ENCODE results near the gene TDRD1.

The TDRD1 gene

DNA sequence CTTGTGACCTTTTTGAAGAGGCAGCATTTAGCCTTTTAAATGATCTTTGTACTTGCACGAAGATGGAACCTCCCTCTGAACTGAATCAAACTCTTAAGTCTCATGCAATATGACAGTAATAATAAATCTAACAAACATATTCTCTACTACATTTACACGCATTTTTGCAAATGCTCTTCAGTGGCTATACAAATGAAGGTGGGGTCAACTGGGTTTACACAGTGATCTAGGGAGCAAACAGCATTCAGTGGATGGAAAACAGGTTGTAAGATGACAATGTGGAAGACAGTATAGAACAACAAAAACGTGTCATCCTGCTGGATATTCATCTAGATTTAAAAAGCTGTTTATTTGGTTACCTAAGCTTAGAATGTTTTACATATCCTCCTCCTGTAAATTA is 12.7 kb upstream of the TDRD1 start:
- Mint-ChIP-seq H3K27ac (no peak overlapping the region), H3K27me3 (no peaks in the 10 kb centered on the region), H3K4me1 (ENCODE audit: low read depth in 2 of 2) (peaks cover 30 to 53% of the 10 kb centered on the region in 2 donors), H3K36me3 (ENCODE audit: insufficient read depth) (peaks cover 30% of the 10 kb centered on the region), H3K9me3 (no peaks in the 10 kb centered on the region), H3K4me3 (no peak overlapping the region)
- DNase-seq: no peak
- ATAC-seq (replicated peaks): no peak

DNA sequence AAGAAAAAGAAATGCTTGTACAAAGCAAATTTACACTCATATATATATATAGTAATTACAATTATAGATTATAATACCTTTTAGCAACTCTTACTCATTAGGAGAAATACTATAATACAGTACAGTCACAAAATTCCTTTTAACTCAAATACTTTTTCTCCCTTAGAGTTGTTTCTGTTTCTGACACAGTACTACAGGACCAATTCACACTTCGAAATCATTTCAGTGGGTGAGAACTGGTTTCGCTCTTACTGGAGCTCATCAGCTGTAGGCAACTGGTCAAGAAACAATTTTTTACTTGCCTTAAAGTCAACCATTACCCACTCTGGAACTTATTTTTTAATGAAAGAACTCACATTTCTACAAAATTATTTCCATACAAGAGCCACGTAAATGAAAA is 11.2 kb upstream of the TDRD1 start:
- peak; percentile 24 for ATAC-seq (replicated peaks)
- no peak overlapping the region for H3K27ac Mint-ChIP-seq

DNA sequence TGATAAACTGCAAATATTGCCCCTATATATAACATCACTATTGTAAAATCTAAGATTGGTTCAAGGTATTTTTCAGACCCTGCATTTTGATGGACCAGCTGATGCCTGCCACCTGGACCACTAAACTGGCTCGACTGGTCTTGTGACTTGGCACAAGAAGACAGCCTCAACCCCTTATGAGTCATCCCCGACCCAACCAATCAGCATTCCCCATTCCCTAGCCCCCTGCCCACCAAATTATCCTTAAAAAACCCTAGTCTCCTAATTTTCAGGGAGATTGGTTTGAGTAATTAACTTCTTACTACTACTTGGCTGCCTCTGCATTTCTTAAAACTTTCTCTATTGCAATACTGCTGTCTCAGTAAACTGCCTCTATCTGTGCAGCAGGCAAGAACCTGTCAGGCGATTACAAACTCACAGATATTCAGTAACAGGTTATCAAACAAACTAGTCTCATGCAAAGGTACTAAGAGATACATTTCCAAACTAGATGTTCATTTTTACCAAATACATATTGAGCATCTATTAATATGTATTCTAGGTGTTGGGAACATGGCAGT is 10.6 kb upstream of the TDRD1 start:
- Mint-ChIP-seq H3K4me1 (ENCODE audit: low read depth in 2 of 2) (peaks cover 35 to 58% of the 10 kb centered on the region in 2 donors), H3K27ac (no peak overlapping the region), H3K4me3 (peak overlapping the region; percentile 11 to 15)

More for the DNA sequence above, 11.2 kb upstream of the TDRD1 start:
- peak overlapping the region; percentile 11 to 15 for H3K4me3 Mint-ChIP-seq
- no peaks in the 10 kb centered on the region for H3K27me3 Mint-ChIP-seq
- peaks cover 16% of the 10 kb centered on the region for H3K36me3 Mint-ChIP-seq (ENCODE audit: insufficient read depth)
- no peak for DNase-seq
- peaks cover 36 to 62% of the 10 kb centered on the region in 2 donors for H3K4me1 Mint-ChIP-seq (ENCODE audit: low read depth in 2 of 2)
- no peaks in the 10 kb centered on the region for H3K9me3 Mint-ChIP-seq

DNA sequence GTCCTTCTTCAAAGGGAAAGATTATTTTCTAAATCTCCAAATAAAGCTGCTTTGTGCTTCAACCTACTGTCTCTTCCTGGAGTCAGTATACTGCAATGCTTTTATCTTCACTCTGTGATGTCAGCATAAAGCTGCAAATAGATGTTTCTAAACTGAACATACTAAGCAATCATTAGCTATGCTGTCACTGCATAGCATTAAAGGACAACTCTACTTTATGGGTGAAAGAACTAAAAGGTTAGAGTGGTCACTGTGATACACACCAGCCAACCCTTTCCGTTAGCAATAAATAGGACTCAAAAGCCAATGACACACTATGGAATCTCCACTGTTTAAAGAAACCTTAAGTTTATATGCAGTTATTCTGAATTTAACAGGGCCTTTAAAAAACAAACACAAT is 6.9 kb upstream of the TDRD1 start:
- peak overlapping the region; percentile 99 to 100 for H3K27ac Mint-ChIP-seq
- peaks cover 20% of the 10 kb centered on the region for H3K36me3 Mint-ChIP-seq (ENCODE audit: insufficient read depth)
- ATAC-seq (replicated peaks) (no peak), DNase-seq (no peak)
- H3K4me1 Mint-ChIP-seq (ENCODE audit: low read depth in 2 of 2): peaks cover 32 to 47% of the 10 kb centered on the region in 2 donors
- no peaks in the 10 kb centered on the region for H3K9me3 Mint-ChIP-seq
- H3K4me3 Mint-ChIP-seq: peak overlapping the region; percentile 99 to 100
- no peaks in the 10 kb centered on the region for H3K27me3 Mint-ChIP-seq

More for the DNA sequence above, 10.6 kb upstream of the TDRD1 start:
- peaks cover 14% of the 10 kb centered on the region for H3K36me3 Mint-ChIP-seq (ENCODE audit: insufficient read depth)
- no peaks in the 10 kb centered on the region for H3K27me3 Mint-ChIP-seq
- no peaks in the 10 kb centered on the region for H3K9me3 Mint-ChIP-seq
- DNase-seq: no peak
- ATAC-seq (replicated peaks): no peak

DNA sequence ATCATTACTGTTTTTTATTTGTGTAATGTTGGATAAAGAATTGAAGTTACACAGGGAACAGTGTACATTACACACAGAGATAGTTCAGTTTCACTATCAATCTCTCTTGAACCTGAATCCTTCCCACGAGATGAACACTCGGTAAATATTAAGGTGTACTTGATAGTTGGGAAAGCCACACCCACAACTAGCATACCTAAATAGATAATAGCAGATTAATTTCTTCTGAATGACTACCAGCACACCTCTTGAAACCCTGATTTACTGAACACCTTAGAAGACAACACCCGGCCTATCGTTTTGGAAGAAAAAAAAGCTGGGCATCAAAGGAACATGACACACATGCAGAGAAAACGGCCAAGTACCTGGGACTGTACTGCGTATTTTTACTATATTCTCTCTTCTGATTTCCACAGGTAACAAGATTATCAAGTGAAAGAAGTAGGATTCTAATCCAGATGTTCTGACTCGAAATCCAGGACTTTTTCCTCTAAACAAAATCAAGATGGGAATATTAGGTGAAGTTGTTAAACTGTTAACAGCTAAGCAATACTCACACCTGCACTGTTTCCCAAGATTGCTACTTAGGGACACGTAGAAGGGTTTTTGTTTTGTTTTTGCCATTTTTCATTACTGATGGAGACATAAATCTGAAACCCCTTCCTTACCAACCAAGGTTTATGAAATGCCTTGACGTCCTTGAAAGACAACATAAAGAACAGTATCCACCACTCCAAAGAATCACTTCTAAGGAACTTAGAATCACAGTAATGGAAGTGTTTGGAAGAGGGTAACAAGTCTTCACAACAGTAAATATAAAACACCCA is 6.2 kb upstream of the TDRD1 start:
- peaks cover 30 to 43% of the 10 kb centered on the region in 2 donors for H3K4me1 Mint-ChIP-seq (ENCODE audit: low read depth in 2 of 2)
- peak overlapping the region; percentile 99 to 100 for H3K27ac Mint-ChIP-seq
- ATAC-seq (replicated peaks) (no peak), DNase-seq (no peak)
- H3K27me3 Mint-ChIP-seq: no peaks in the 10 kb centered on the region
- H3K4me3 Mint-ChIP-seq: peak overlapping the region; percentile 99 to 100
- H3K9me3 Mint-ChIP-seq: no peaks in the 10 kb centered on the region
- peaks cover 20% of the 10 kb centered on the region for H3K36me3 Mint-ChIP-seq (ENCODE audit: insufficient read depth)

DNA sequence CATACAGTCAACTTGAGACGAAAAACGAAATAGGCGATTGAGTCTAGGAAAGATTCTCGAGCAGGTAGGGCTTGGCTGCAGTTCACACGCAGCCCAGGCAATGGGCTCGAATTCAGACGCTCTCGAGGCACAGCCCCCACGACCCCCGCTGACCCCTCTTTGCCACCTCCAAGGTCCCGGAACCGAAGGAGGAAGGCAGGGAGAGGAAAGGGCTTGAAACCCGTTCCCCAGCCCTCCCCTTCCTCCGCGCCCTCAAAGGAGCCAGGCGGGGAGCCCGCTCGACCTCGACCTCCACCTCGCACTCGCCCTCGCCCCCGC is 5.6 kb upstream of the TDRD1 start:
- ATAC-seq (replicated peaks) (peak; percentile 0), DNase-seq (no peak)
- peak overlapping the region; percentile 99 to 100 for H3K27ac Mint-ChIP-seq
- peaks cover 26 to 38% of the 10 kb centered on the region in 2 donors for H3K4me1 Mint-ChIP-seq (ENCODE audit: low read depth in 2 of 2)
- peak overlapping the region; percentile 99 to 100 for H3K4me3 Mint-ChIP-seq
- H3K36me3 Mint-ChIP-seq (ENCODE audit: insufficient read depth): peaks cover 20% of the 10 kb centered on the region
- no peaks in the 10 kb centered on the region for H3K9me3 Mint-ChIP-seq
- no peaks in the 10 kb centered on the region for H3K27me3 Mint-ChIP-seq

DNA sequence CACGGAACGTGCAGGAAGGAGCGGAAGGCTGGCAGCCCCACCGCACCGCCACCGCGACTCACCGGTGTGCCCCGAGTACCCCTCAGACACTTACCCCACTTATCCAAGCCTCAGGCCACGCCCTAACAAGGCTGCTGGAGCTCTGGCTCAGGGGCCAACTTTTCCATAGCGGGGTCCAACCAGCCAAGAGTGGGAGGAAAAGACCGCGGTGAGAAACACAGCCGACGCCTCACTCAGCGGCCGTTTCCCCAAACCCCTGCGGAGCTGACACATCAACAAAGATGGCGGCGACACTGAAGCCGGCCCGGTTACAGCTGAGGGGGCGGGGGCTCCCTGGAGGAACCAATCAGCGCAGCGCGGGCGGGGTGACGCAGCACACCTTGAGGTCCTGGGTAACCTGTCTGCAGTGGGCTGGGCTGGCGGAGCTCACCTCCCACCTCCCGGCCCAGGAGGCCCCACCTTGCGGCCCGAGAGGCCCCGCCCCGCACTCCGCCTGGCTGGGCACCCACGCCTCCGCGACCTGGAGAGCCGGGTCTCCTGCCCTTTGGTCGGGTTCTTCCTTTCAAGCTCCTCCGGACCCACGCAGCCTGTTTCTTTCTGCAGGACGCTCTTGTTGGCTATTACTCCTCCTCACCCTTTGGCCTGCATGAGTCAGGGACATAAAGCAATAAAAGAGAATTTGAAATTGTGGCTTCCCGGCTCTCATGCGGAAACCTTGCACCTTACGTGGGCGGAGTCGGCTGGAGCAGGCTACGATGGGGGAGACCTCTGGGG is 5.0 kb upstream of the TDRD1 start, which contains the start of gene CCDC186:
CCDC186 (minus strand) TSS at position 283 of the 774 bp plus-strand sequence. CDS start 10,935 bp downstream, outside the sequence.
- no peaks in the 10 kb centered on the region for H3K9me3 Mint-ChIP-seq
- ATAC-seq (replicated peaks): peak; percentile 93
- H3K27ac Mint-ChIP-seq: peak within 1 kb of the TSS; percentile 99 to 100
- H3K4me1 Mint-ChIP-seq (ENCODE audit: low read depth in 2 of 2): peaks cover 24 to 35% of the 10 kb centered on the region in 2 donors
- peak; percentile 98 to 99 (median 99) for DNase-seq
- peaks cover 16% of the 10 kb centered on the region for H3K36me3 Mint-ChIP-seq (ENCODE audit: insufficient read depth)
- H3K4me3 Mint-ChIP-seq: peak within 1 kb of the TSS; percentile 99 to 100
- peaks cover 0 to 5% of the 10 kb centered on the region in 2 donors for H3K27me3 Mint-ChIP-seq

DNA sequence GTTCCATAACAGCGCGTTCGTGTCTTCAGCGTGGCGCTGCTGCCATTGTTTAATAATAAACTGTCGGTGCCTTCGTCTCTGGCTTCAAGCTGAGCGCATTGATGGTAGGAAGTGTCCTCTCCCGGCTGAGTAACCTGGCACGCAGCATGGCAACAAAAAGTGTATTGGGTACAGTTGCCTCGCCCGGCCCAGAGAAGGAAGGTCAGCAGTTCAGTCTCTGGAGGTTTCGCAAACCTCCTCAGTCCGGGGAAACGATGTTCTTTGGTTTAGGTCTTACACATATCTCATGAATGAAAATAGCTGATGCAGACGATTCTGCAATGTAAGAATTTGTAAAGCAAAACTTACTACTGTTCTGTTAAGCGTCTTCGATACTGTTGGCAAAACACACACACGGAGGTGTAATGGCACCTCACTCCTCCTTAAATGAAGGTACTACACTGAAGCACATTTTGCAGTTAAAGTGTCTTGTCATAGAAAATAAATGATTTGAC is 4.4 kb upstream of the TDRD1 start:
- Mint-ChIP-seq H3K27me3 (peaks cover 0 to 10% of the 10 kb centered on the region in 2 donors), H3K4me1 (ENCODE audit: low read depth in 2 of 2) (peaks cover 22 to 35% of the 10 kb centered on the region in 2 donors), H3K4me3 (peak overlapping the region; percentile 99 to 100), H3K9me3 (no peaks in the 10 kb centered on the region), H3K36me3 (ENCODE audit: insufficient read depth) (peaks cover 16% of the 10 kb centered on the region), H3K27ac (peak overlapping the region; percentile 99 to 100)
- no peak for DNase-seq
- ATAC-seq (replicated peaks): no peak

DNA sequence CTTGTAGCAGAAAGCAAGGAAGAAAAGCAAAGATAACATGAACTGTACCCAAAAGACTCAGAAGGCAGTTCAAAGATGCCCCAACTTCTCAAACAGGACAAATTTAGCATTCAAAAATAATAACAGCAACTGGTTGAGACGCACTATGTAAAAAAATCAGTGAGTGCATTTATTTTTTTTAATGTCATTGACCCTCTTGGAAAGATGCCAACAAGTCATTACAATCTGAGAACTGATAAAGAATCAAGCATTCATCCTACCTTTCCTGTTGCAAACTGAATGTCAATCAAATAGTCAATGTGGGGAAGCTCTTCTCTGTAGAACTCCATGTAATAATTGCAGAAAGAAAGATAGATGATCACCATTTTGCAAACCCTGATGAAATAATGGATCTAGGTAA is 3.5 kb upstream of the TDRD1 start:
- DNase-seq: no peak
- Mint-ChIP-seq H3K36me3 (ENCODE audit: insufficient read depth) (peaks cover 16% of the 10 kb centered on the region), H3K4me1 (ENCODE audit: low read depth in 2 of 2) (peaks cover 22 to 33% of the 10 kb centered on the region in 2 donors), H3K27me3 (peaks cover 0 to 10% of the 10 kb centered on the region in 2 donors), H3K4me3 (peak overlapping the region in 1 of 2 donors; percentile 12), H3K27ac (no peak overlapping the region), H3K9me3 (no peaks in the 10 kb centered on the region)
- no peak for ATAC-seq (replicated peaks)

DNA sequence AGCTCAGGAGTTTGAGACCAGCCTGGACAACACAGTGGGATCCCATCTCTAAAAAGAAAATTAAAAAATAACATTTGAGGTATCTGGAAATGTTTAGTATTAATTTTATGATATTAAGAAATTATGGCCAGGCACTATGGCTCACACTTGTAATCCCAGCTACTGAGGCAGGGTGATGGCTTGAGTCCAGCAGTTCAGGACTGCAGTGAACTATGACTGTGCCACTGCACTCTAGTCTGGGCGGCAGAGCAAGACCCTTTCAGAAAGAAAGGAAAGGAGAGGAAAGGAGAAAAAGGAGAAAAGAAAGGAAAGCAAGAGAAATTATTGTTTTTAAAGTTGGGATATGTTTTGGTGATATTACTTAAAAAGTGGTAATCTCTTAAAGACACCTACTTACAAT is 2.6 kb upstream of the TDRD1 start:
- Mint-ChIP-seq H3K4me1 (ENCODE audit: low read depth in 2 of 2) (peaks cover 22 to 28% of the 10 kb centered on the region in 2 donors), H3K27me3 (peaks cover 0 to 10% of the 10 kb centered on the region in 2 donors), H3K9me3 (no peaks in the 10 kb centered on the region), H3K36me3 (ENCODE audit: insufficient read depth) (peaks cover 16% of the 10 kb centered on the region), H3K27ac (no peak overlapping the region), H3K4me3 (no peak overlapping the region)
- no peak for ATAC-seq (replicated peaks)
- no peak for DNase-seq

DNA sequence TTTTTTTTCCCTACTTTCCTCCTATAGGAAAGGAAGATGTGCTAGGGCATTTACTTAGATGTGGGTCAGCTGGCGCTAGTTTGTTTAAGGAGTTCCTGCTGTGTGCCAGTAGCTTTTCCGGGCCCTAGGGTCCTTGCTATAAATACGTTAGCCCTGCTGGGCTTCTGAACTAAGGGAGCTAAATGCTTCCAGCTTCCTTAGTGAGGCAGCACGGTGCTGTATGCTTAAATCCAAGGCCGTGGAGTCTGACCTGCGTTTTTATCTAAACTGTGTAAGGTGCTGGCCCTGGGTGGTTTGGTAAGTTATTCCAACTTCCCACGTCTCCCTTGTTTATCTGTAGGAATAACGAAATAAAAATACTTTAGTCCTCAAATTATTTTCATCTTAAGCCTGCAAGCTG is 594 bp downstream of the TDRD1 start:
- ATAC-seq (replicated peaks) (no peak), DNase-seq (no peak)
- no peak overlapping the region for H3K4me3 Mint-ChIP-seq
- peaks cover 3 to 8% of the 10 kb centered on the region in 2 donors for H3K4me1 Mint-ChIP-seq (ENCODE audit: low read depth in 2 of 2)
- H3K27me3 Mint-ChIP-seq: peaks cover 0 to 10% of the 10 kb centered on the region in 2 donors
- no peak overlapping the region for H3K27ac Mint-ChIP-seq
- no peaks in the 10 kb centered on the region for H3K9me3 Mint-ChIP-seq
- peaks cover under 1% of the 10 kb centered on the region for H3K36me3 Mint-ChIP-seq (ENCODE audit: insufficient read depth)

DNA sequence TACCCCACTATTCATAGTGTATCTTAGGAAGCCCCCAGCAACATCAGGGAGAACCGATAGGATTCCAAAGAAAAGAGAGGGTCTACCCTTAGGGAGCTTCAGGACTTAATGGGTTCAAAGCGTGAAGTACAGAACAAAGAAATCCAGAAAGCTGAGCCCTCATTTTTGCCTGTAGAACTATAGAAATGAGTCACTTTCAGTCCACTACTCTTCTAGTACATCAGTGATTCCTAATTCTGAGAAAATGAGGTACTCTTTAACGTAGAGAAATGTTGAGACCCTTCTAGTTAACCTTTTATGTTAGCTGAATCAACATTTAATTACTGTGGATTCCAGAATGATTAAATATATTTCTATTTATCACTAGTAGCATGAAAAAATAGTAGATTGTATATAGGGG is 1.8 kb downstream of the TDRD1 start:
- no peaks in the 10 kb centered on the region for H3K9me3 Mint-ChIP-seq
- H3K27me3 Mint-ChIP-seq: peaks cover 3 to 14% of the 10 kb centered on the region in 2 donors
- H3K27ac Mint-ChIP-seq: no peak overlapping the region
- no peak for ATAC-seq (replicated peaks)
- no peaks in the 10 kb centered on the region for H3K36me3 Mint-ChIP-seq (ENCODE audit: insufficient read depth)
- no peak overlapping the region for H3K4me3 Mint-ChIP-seq
- no peak for DNase-seq
- H3K4me1 Mint-ChIP-seq (ENCODE audit: low read depth in 2 of 2): peaks cover 0 to 2% of the 10 kb centered on the region in 2 donors

DNA sequence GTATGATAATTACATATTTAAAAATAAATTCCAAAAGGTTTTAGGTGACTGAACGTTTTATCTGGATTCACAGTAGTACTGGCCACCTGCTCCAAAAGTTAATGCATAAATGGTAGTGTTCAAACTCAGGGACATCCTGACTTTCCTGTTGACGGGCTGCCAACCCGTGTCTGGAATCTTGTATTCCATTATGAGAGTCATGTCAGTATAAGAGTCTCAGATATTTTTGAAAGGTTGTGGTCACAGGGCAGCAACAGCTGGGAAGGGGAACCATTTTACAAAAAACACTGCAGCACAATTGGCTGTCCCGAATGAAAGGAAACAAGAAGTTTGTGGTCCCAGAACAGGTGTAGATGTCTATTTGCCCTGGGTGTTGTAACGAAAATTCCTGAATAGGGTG is 2.8 kb downstream of the TDRD1 start:
- no peak for DNase-seq
- Mint-ChIP-seq H3K9me3 (no peaks in the 10 kb centered on the region), H3K27ac (no peak overlapping the region), H3K36me3 (ENCODE audit: insufficient read depth) (no peaks in the 10 kb centered on the region), H3K4me3 (no peak overlapping the region), H3K27me3 (peaks cover 9 to 24% of the 10 kb centered on the region in 2 donors), H3K4me1 (ENCODE audit: low read depth in 2 of 2) (no peaks in the 10 kb centered on the region)
- ATAC-seq (replicated peaks): no peak

Measured in effector memory CD8-positive, alpha-beta T cell (primary cell).